ENCODE results near the gene MS4A8. TPM values are rescaled to one million over a fixed set of nuclear protein-coding genes. Genes with fewer than 3 reads are reported as not detected.

The MS4A8 gene
- total RNA-seq, 1 donor from 2014 or later = not detected

GRCh38 chr11:60718524-60719316 lies 19.3 kb downstream of the MS4A8 start:
- H3K9ac ChIP-seq = no peak overlapping the region
- H3K9me3 ChIP-seq (ENCODE audit: low read depth) = no peaks in the 10 kb centered on the region
- H3F3A ChIP-seq (ENCODE audit: low read depth) = no peaks in the 10 kb centered on the region
- Mint-ChIP-seq H3K9me3 (peaks cover 4% of the 10 kb centered on the region), H3K4me3 (no peak overlapping the region), H3K36me3 (no peaks in the 10 kb centered on the region), H3K4me1 (peaks cover 6% of the 10 kb centered on the region), H3K27me3 (ENCODE audit: insufficient read depth, low read depth) (peaks cover 11% of the 10 kb centered on the region), H3K27ac (no peak overlapping the region)
- H3K4me3 ChIP-seq = no peak overlapping the region
- H3K4me1 ChIP-seq = no peaks in the 10 kb centered on the region
- H4K20me1 ChIP-seq (ENCODE audit: low read depth) = no peaks in the 10 kb centered on the region
- no peaks in the 10 kb centered on the region for H3K36me3 ChIP-seq
- no peak overlapping the region for H3K4me2 ChIP-seq
- no peak overlapping the region for H2AFZ ChIP-seq (replicated peaks)
- TF ChIP-seq EZH2phosphoT487 (IDR thresholded peaks at IDR 0.05) = no peak
- TF ChIP-seq EZH2 (IDR thresholded peaks at IDR 0.05) = no peak
- TF ChIP-seq, protein P1, sequence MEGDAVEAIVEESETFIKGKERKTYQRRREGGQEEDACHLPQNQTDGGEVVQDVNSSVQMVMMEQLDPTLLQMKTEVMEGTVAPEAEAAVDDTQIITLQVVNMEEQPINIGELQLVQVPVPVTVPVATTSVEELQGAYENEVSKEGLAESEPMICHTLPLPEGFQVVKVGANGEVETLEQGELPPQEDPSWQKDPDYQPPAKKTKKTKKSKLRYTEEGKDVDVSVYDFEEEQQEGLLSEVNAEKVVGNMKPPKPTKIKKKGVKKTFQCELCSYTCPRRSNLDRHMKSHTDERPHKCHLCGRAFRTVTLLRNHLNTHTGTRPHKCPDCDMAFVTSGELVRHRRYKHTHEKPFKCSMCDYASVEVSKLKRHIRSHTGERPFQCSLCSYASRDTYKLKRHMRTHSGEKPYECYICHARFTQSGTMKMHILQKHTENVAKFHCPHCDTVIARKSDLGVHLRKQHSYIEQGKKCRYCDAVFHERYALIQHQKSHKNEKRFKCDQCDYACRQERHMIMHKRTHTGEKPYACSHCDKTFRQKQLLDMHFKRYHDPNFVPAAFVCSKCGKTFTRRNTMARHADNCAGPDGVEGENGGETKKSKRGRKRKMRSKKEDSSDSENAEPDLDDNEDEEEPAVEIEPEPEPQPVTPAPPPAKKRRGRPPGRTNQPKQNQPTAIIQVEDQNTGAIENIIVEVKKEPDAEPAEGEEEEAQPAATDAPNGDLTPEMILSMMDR (IDR thresholded peaks at IDR 0.05) = no peak
- DNase-seq (ENCODE audit: low spot score) = no peak
- H3K27me3 ChIP-seq = no peaks in the 10 kb centered on the region
- no peaks in the 10 kb centered on the region for H3K79me2 ChIP-seq (ENCODE audit: low read depth)
- no peak overlapping the region for H3K27ac ChIP-seq

DNA sequence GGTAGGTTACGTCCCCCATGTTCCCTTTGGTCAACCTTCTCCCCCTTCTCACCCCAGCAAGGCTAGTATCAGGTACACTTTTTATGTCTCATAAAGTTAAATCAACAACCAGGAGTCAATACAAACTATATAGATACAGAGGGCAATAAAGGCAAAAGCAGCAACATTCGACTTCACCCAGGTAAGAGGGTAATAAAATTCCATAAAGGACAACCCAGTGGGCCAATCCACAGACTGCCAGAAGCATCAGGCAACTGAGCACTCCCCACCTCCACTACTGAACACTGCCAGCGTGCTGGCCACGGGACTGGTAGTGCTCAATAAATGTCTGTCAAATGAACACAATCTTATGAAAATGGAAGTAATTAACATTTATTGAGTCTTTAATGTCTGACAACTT lies 20.0 kb downstream of the MS4A8 start:
- no peaks in the 10 kb centered on the region for H3K36me3 Mint-ChIP-seq
- H3K9me3 Mint-ChIP-seq = peaks cover 4% of the 10 kb centered on the region
- H3K9ac ChIP-seq = no peak overlapping the region
- H4K20me1 ChIP-seq (ENCODE audit: low read depth) = no peaks in the 10 kb centered on the region
- no peak overlapping the region for H3K4me3 ChIP-seq
- no peaks in the 10 kb centered on the region for H3F3A ChIP-seq (ENCODE audit: low read depth)
- peaks cover 10% of the 10 kb centered on the region for H3K27me3 Mint-ChIP-seq (ENCODE audit: insufficient read depth, low read depth)
- TF ChIP-seq, protein P1 (IDR thresholded peaks at IDR 0.05) = no peak
- no peak for TF ChIP-seq EZH2phosphoT487 (IDR thresholded peaks at IDR 0.05)
- TF ChIP-seq EZH2 (IDR thresholded peaks at IDR 0.05) = no peak
- H3K79me2 ChIP-seq (ENCODE audit: low read depth) = no peaks in the 10 kb centered on the region
- no peaks in the 10 kb centered on the region for H3K9me3 ChIP-seq (ENCODE audit: low read depth)
- H3K27ac ChIP-seq = no peak overlapping the region
- no peak for DNase-seq (ENCODE audit: low spot score)
- no peak overlapping the region for H3K27ac Mint-ChIP-seq
- H3K4me3 Mint-ChIP-seq = no peak overlapping the region
- no peaks in the 10 kb centered on the region for H3K36me3 ChIP-seq
- no peak overlapping the region for H3K4me2 ChIP-seq
- peaks cover 5% of the 10 kb centered on the region for H3K4me1 Mint-ChIP-seq
- H3K27me3 ChIP-seq = no peaks in the 10 kb centered on the region
- no peaks in the 10 kb centered on the region for H3K4me1 ChIP-seq
- no peak overlapping the region for H2AFZ ChIP-seq (replicated peaks)

DNA sequence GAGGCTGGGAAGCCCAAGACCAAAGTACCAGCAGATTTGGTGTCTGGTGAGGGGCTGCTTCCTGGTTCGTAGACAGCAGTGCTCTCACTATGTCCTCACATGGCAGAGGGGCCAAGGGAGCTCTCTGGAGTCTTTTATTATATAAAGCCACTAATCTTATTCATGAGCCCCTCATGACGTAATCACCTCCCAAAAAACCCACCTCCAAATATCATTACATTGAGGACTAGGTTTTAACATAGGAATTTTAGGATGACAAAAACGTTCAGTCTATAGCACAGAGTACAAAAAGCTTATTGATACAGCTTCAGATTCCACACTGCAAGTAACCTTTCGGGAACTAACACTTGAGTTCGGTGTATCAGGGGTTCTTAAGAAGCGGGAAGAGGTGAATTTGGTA lies 21.0 kb downstream of the MS4A8 start:
- DNase-seq (ENCODE audit: low spot score) = no peak
- no peak overlapping the region for H3K27ac Mint-ChIP-seq
- H3K9me3 Mint-ChIP-seq = peaks cover 2% of the 10 kb centered on the region
- Histone ChIP-seq H3K79me2 (ENCODE audit: low read depth) (no peaks in the 10 kb centered on the region), H4K20me1 (ENCODE audit: low read depth) (no peaks in the 10 kb centered on the region), H3F3A (ENCODE audit: low read depth) (no peaks in the 10 kb centered on the region), H3K9me3 (ENCODE audit: low read depth) (no peaks in the 10 kb centered on the region), H3K4me2 (no peak overlapping the region), H3K4me3 (no peak overlapping the region), H3K36me3 (no peaks in the 10 kb centered on the region), H3K27me3 (no peaks in the 10 kb centered on the region), H2AFZ (replicated peaks) (no peak overlapping the region), H3K4me1 (no peaks in the 10 kb centered on the region), H3K27ac (no peak overlapping the region), H3K9ac (no peak overlapping the region)
- peaks cover 8% of the 10 kb centered on the region for H3K27me3 Mint-ChIP-seq (ENCODE audit: insufficient read depth, low read depth)
- no peaks in the 10 kb centered on the region for H3K36me3 Mint-ChIP-seq
- H3K4me1 Mint-ChIP-seq = peaks cover 2% of the 10 kb centered on the region
- TF ChIP-seq EZH2phosphoT487 (IDR thresholded peaks at IDR 0.05) = no peak
- TF ChIP-seq EZH2 (IDR thresholded peaks at IDR 0.05) = no peak
- TF ChIP-seq, protein P1 (IDR thresholded peaks at IDR 0.05) = no peak
- no peak overlapping the region for H3K4me3 Mint-ChIP-seq

Data from neural progenitor cell (in vitro differentiated cells).